WTC11 (cell line): ENCODE measurements around the gene CSF1R.

Experiments
- AR ChIP-seq: fragments of 250-450 bp; sonication (Bioruptor Pico); IDR thresholded peaks from 2 replicates; pipeline ENCODE4 v1.9.0; 2021; ENCODE audit warnings: mild to moderate bottlenecking
- ATF3 ChIP-seq: sonication (generic); formaldehyde crosslinking; conservative IDR thresholded peaks from 2 replicates; pipeline ENCODE4 v1.8.1; 2022; ENCODE audit warnings: mild to moderate bottlenecking, missing genetic modification reagents
- CTCF ChIP-seq: fragments of 200-600 bp; IDR thresholded peaks from 2 replicates; pipeline ENCODE4 v1.8.0; 2022; ENCODE audit warnings: antibody characterized with exemption
- ELF4 ChIP-seq: sonication (generic); formaldehyde crosslinking; IDR thresholded peaks from 2 replicates; pipeline ENCODE4 v1.8.1; 2022; ENCODE audit warnings: low read depth, mild to moderate bottlenecking, moderate library complexity, missing genetic modification reagents
- FOXP1 ChIP-seq: sonication (generic); formaldehyde crosslinking; IDR thresholded peaks from 2 replicates; pipeline ENCODE4 v1.8.0; 2022; ENCODE audit warnings: missing genetic modification reagents, mild to moderate bottlenecking, moderate library complexity, borderline replicate concordance
- SP1 ChIP-seq: sonication (generic); formaldehyde crosslinking; conservative IDR thresholded peaks from 2 replicates; pipeline ENCODE4 v1.8.1; 2022; ENCODE audit warnings: missing genetic modification reagents
- ZNF281 ChIP-seq: sonication (generic); formaldehyde crosslinking; IDR thresholded peaks from 2 replicates; pipeline ENCODE4 v1.8.0; 2023; ENCODE audit warnings: mild to moderate bottlenecking, missing genetic modification reagents

GRCh38 chr5:150020249-150020648, 66.1 kb downstream of the CSF1R start:
- TF ChIP-seq CTCF (no peak), ELF4 (CRISPR knock-in tag) (no peak), ZNF281 (no peak), AR (CRISPR knock-in tag) (no peak), ATF3 (CRISPR knock-in tag) (no peak), SP1 (no peak), FOXP1 (CRISPR knock-in tag) (no peak)
